ENCODE results near the gene SPCS2.

Gene SPCS2

DNA sequence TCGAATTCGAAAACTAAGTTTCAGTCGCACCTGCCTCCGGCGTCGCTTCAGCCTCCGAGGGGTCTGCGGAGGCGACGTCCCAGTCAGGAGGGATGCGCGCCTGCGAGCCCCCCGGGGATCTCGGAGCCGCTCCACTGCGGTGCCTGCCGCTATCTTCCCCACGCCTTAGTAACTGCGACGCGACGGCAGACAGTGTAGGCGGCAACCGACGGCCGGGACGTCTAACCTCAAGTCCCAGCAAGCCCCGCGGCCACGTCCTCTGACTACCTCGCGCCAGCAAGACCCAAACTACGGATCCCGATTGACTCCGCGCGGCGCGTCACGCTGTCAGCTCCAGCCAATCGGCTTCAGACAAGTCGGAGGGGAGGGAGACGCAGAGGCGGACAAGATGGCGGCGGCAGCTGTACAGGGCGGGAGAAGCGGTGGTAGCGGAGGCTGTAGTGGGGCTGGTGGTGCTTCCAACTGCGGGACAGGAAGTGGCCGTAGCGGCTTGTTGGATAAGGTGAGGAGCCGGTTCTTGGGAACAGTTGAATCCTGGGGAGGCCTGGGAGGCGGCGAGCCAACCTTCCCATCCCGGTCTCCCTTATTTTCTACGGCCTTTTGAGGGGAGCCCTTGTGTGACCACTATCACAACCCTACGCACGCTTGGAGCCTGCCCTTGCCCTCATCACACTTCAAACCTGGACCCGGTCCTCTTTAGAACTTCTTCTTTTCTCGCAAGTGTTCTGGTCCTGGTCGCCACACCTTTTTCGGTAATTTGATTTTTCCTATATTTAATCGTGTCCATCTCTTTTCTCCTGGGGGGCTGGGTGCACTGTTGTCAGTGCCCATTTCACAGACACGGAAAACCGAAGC lies at the start of gene SPCS2, which contains the start of gene XRRA1:
TSS of gene SPCS2 (plus strand) at position 369 of the 855 bp plus-strand sequence. CDS start at position 389, 20 bp downstream.
TSS of gene XRRA1 (minus strand) at position 194 of the 855 bp plus-strand sequence. CDS start 8,213 bp downstream, outside the sequence.
- peak; percentile 94 to 96 (median 95) for DNase-seq

DNA sequence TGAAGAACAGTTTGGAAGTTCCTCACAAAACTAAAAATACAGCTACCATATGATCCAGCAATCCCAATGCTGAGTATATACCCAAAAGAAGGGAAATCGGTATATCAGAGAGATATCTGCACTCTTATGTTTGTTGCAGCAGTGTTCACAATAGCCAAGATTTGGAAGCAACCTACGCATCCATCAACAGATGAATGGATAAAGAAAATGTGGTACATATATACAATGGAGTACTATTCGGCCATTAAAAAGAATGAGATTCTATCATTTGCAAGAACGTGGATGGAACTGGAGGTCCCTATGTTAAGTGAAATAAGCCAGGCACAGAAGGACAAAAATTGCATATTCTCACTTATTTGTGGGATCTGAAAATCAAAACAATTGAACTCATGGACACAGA lies 46.7 kb upstream of the SPCS2 start:
- DNase-seq, result no peak

- no peak for DNase-seq
Observed at GRCh38 chr11:74905326-74905725, 43.7 kb upstream of the SPCS2 start.

DNA sequence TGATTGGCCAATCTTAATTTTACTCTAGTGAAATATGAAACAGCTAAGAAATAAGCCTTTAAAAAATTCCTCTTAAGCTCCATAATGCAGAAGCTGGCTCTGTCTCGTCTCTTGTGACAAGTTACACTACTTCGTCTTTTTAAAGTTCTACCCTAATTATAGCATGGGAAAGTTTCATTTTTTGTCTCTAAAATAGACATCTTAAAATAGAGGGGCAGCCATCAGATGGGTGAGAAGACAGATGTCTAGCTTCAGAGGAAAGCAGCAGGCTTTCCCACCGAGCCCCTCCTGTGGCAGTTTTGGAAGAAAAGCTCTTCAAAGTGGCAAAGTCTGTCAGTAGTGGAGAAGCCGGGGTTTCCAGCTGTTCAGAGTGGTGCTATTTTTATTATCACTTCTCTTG lies 39.7 kb upstream of the SPCS2 start:
- no peak for DNase-seq

DNA sequence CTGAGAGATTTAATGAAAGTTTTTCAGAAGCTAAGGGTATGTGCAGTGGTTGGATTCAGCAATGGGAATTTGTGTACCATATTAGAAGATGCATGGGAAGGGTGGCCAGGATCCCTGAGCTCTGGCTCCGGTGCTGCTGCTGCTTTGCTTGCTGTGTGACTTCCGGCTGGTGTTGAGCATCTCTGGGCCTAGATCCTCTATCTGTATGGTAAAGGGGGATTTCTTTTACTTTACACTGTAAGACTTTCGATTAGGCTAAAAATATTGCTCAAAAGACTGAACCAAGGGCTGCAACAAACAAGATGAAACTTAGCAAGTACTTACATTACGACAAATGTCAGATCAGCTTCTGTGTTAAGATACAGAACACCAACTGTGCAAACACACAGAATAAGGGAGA lies 39.3 kb upstream of the SPCS2 start:
- no peak for DNase-seq

DNA sequence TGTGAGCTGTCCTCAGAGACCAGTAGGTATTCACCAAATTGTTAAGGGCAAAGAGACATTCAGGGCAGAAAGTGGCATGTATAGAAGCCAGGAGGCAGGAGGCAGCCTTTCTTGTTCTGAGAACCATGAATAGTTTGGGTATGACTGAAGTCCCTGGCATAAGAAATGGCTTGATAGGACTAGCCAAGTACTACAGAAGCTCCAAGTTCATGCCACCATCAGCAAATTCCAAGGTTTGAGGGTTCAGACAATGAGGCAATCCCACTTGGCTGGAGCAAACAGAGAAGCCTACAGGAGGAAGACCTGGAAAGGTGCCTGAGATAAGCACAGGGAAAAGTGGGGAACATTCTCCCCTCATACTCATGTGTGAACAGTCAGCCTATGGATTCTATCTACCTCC lies 25.9 kb upstream of the SPCS2 start:
- no peak for DNase-seq

DNA sequence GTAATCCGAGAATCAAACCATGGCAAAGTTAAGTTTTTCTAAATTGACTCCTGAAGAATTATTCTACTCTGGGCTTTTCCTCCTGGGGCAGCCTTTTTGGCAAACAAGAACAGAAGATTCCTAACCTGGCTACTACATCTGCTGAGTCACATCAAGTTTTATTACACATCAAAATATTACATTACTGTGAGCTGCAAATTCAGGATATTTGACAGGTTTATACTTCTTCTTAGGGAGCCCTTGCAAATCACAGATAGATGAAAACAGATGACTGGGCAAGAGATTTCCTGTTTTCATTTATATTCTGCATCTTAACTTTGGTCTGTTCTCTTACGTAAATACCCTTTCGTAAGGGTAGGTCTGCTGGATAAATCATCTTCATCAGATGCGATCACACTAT lies 23.8 kb upstream of the SPCS2 start:
- DNase-seq, result no peak

- no peak for DNase-seq
Observed at GRCh38 chr11:74926304-74927030, 22.6 kb upstream of the SPCS2 start.

GRCh38 chr11:74927496-74927895 lies 21.6 kb upstream of the SPCS2 start:
- no peak for DNase-seq

DNA sequence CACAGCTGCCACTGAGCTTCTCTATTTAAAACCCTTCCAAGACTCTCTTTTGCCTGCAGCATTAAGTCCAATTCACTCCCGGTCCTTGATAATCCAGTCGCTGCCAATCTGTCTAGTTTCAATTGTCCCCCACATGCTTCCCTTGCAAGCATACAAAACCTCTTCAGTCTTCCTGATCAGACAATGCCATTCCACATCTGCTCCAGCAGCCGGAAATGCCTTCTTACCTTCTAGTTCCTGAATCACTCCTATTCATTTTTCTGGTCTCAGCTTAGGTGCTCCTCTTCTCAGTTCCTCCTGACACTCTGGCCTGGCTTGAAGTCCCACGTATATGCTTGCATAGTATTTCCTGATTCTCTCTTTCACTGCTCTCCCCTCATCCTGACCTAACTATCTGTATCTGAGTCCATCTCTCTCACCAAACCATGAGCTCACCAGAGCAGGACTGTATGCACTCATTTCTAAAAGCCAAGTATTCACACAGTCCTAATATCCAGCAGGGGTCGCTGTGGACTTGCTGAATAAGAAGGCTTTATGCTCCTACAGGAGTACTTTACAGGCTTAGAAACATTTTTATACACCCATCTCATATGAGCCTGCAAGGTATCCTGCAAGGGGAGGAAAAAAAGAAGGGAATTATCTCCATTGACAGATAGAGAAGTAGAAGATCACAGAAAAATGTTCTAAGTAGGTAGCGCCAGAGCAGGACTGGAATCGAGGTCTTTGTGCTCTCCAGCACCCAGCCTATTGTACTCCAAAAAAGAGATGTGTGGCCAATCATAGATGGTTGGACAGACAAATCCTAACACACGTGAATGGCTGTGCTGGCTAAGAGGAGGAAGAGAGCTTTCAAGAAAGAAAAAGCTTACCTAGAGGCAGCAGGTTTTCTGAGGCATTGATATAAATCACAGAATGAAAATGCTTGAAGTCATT lies 19.4 kb upstream of the SPCS2 start:
- peak; percentile 20 to 33 (median 26) for DNase-seq

DNA sequence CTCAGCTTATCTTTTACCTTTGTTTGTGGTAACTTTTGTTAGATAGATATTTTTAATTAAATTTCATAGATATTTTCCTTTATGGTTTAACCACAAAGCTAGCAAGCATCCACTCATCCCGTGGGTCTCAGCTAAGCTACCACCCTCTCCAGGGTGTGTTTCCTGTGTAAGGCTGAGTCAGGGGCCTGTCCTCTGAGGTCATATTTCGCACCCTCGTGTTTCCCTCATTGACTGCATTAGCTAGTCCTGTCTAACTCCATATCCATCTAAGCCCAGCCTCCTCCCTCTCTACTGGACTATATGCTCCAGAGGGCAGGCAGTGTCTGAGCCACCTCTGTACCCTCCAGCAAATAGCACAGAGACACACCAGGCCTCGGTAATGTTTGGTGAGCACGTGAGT lies 16.9 kb upstream of the SPCS2 start:
- DNase-seq, result no peak

DNA sequence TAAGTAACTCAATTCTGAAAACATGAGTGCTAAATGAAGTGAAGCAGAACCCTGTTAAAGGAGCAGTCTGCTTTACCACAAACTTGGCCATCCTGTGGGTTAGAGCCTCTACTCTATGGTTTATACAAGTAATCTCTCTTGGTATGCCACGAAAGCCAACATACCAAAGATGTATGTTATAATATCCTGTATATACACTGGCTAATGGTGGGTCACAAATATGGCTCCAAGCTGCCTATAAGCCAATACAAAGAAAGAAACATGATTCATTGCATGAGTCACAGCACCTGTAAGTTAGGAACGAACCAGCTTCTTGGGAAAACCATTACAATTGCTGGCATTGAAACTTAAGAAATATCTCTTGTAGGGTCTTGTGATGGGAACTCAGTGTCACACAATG lies 16.3 kb upstream of the SPCS2 start:
- DNase-seq, result no peak

- DNase-seq, result no peak
Observed at GRCh38 chr11:74933765-74934164, 15.3 kb upstream of the SPCS2 start.

DNA sequence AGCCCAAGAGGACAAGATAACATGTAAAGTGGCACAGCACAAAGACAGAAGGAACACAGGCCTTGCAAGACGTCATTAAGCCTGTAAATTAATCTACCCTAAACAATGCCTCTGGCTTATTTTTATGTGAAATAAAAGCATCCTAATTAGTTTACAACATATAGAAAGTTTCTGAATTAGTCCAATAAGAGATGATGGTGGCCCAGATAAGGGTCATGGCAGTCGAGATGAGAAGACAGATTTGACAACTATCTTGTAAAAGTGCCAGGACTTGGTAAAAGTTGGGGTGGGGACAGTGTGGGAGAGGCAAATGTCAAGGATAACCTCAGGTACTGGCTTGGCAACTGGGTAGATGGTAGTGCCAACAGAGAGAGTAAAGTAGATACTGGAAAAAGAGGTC lies 13.8 kb upstream of the SPCS2 start:
- DNase-seq, result no peak

GRCh38 chr11:74936087-74936486 lies 13.0 kb upstream of the SPCS2 start:
- no peak for DNase-seq

GRCh38 chr11:74936976-74937375 lies 12.1 kb upstream of the SPCS2 start:
- no peak for DNase-seq

DNA sequence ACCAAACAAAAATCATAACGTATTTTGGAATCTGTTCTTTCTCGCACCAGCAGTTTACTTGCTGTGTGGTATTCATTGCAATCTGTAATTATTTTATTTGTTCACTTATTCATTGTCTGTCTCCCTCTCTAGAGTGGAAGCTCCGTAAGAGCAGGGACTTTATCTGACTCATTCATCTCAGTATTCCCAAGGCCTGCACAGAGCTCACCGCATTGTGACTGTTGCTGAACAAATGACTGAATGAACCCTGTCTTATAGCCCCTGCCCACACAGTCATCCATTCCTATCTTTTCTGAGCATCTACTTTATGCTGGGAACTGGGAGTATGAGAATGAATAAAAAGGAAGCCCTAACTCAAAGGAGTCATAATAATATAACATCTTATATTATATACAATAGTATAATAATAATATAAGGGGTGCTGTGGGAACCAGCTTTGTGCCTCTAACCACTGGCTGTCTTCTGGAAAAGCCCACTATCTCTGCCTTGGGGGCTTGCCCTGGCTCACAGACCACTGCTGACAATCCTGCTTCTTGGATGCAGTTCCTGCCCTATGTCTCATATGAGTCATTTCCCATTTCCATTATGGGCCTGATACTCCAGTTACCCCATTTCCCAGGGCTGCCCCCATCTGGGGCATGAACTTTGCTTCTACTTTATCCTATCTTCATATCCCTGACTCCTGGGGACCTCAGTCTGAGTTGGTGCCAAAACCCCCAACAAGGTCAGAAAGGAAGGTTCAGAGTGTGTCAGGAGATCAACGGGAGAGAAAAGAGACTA lies 11.2 kb upstream of the SPCS2 start:
- DNase-seq, result no peak

DNA sequence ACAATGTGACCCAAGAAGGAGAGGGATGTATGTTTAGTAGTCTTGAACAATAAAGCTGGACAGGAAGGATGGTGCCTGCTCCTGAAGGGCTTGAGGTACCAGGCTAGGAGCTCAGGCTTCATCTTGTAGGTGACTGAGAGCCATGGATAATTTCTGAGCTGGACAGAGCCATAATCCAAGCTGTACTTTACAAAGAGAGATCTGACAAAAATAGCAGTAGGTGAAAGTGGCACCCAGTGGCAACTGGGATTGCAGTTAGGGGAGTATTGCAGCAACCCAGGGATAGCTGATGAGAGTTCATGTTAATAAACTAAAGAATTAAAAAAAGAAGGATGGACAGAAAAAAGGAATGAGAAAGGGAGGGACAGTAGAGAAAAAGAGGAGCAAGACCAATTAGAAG lies 7.6 kb upstream of the SPCS2 start:
- DNase-seq, result no peak

- DNase-seq, result no peak
Observed at GRCh38 chr11:74942073-74942759, 6.8 kb upstream of the SPCS2 start.

- no peak for DNase-seq
Observed at GRCh38 chr11:74948546-74948897, 544 bp upstream of the SPCS2 start.

DNA sequence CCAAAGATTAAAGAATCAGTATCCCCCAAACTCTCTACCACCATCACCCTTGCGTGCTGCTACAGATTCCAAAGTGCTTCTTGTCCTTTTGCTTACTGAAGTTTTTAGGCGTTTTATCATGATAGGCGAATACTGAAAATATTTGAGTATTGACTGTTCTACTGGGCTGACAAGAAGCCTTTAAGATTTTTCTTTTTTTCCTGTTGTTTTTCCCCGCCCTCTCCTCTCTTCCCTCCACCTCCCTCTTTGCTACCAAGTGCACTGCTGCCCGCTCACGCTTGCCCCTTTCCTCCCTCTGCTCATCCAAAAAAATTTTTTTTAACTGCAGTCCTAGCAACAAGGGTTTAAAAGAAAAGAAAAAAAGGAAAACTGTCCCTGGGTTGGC lies 679 bp downstream of the SPCS2 start:
- no peak for DNase-seq

All from activated CD4-positive, CD25-positive, alpha-beta regulatory T cell (primary cell).